ENCODE results near the gene HLA-B.
"Not testable (repeated sequence)": the region's sequence is repeated elsewhere in the genome, so short reads cannot be mapped to it uniquely, and the experiment has no call there.

Gene HLA-B

DNA sequence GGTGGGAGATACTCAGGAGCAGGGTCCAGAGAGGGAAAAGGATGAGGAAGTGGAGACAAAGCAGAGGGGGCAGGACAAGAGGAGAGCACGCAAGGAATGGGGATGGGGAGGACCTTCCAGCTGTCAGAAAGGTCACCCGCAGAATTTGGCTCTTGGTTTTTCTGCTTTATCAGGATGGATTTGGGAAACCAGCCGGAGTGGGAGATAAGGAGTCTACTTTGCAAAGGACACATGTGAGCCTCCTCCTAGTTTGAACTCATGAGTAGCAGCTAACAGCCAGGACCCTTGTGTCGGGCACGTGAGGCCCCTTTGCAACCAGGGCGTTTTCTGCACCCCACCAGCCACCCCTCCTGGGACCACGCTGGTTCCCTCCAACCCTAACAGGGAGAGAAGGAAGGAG is 38.9 kb upstream of the HLA-B start:
- Histone ChIP-seq H3K27ac (ENCODE audit: low read length) (no peak overlapping the region), H3K4me3 (ENCODE audit: low read length) (no peak overlapping the region), H3K4me1 (ENCODE audit: low read length) (no peaks in the 10 kb centered on the region), H3K79me2 (ENCODE audit: low read length) (no peaks in the 10 kb centered on the region), H3K9ac (ENCODE audit: low read length) (no peak overlapping the region), H2AFZ (ENCODE audit: low read depth, low read length) (no peak overlapping the region), H3K27me3 (ENCODE audit: low read depth, low read length) (no peaks in the 10 kb centered on the region), H3K36me3 (replicated peaks; ENCODE audit: low read depth, low read length) (no peaks in the 10 kb centered on the region), H3K4me2 (ENCODE audit: low read length) (no peak overlapping the region), H3K9me3 (ENCODE audit: insufficient read depth, low read length) (no peaks in the 10 kb centered on the region), H4K20me1 (ENCODE audit: insufficient read depth, low read length) (no peaks in the 10 kb centered on the region)
- TF ChIP-seq, protein P1, sequence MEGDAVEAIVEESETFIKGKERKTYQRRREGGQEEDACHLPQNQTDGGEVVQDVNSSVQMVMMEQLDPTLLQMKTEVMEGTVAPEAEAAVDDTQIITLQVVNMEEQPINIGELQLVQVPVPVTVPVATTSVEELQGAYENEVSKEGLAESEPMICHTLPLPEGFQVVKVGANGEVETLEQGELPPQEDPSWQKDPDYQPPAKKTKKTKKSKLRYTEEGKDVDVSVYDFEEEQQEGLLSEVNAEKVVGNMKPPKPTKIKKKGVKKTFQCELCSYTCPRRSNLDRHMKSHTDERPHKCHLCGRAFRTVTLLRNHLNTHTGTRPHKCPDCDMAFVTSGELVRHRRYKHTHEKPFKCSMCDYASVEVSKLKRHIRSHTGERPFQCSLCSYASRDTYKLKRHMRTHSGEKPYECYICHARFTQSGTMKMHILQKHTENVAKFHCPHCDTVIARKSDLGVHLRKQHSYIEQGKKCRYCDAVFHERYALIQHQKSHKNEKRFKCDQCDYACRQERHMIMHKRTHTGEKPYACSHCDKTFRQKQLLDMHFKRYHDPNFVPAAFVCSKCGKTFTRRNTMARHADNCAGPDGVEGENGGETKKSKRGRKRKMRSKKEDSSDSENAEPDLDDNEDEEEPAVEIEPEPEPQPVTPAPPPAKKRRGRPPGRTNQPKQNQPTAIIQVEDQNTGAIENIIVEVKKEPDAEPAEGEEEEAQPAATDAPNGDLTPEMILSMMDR (IDR thresholded peaks at IDR 0.05; ENCODE audit: low read depth, low read length) = no peak
- TF ChIP-seq EZH2phosphoT487 (IDR thresholded peaks at IDR 0.05; ENCODE audit: low read depth) = no peak

DNA sequence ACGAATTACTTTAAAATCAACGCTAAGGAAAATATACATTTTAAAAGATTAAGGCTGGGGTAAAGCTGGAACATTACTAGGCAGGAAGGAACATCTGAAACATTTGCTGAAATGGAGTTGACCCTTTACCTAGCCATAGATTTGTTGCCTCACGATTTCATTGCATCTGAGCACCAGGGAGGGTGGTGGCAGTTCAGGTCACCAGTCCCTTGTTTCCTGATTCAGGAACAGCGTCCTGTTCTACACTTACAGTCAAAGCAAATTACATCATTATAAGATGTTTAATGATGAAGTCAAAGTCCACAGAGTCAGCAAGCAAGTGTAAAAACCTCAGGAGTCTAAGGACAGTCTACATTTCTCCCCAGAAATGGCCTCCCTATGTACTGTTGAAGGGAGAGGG is 37.4 kb upstream of the HLA-B start:
- no peak for TF ChIP-seq EZH2phosphoT487 (IDR thresholded peaks at IDR 0.05; ENCODE audit: low read depth)
- TF ChIP-seq, protein P1 (IDR thresholded peaks at IDR 0.05; ENCODE audit: low read depth, low read length) = no peak
- Histone ChIP-seq H3K4me2 (ENCODE audit: low read length) (no peak overlapping the region), H3K79me2 (ENCODE audit: low read length) (no peaks in the 10 kb centered on the region), H3K9me3 (ENCODE audit: insufficient read depth, low read length) (no peaks in the 10 kb centered on the region), H3K4me1 (ENCODE audit: low read length) (no peaks in the 10 kb centered on the region), H3K27me3 (ENCODE audit: low read depth, low read length) (no peaks in the 10 kb centered on the region), H3K4me3 (ENCODE audit: low read length) (no peak overlapping the region), H3K9ac (ENCODE audit: low read length) (no peak overlapping the region), H3K27ac (ENCODE audit: low read length) (no peak overlapping the region), H4K20me1 (ENCODE audit: insufficient read depth, low read length) (no peaks in the 10 kb centered on the region), H2AFZ (ENCODE audit: low read depth, low read length) (no peak overlapping the region), H3K36me3 (replicated peaks; ENCODE audit: low read depth, low read length) (no peaks in the 10 kb centered on the region)

DNA sequence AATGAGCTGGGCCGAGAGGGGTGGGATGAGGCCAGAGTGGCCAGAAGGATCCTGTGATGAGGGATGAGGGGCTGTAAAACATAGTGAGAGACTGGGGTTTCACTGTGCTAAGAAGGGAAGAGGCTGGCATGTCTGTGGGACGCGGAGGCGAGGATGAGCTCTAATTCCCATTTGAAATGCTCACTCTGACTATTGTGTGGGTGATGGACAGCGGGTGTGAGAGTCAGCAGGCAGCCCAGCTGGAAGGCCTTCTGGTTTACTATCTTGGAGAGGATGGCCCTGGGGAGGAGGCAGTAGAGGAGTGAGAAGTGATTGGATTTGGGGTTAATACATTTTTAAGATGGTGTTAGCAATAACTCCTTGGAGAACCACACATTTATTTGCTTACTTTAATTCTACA is 37.0 kb upstream of the HLA-B start:
- Histone ChIP-seq H3K27me3 (ENCODE audit: low read depth, low read length) (no peaks in the 10 kb centered on the region), H3K36me3 (replicated peaks; ENCODE audit: low read depth, low read length) (no peaks in the 10 kb centered on the region), H3K9me3 (ENCODE audit: insufficient read depth, low read length) (no peaks in the 10 kb centered on the region), H3K27ac (ENCODE audit: low read length) (no peak overlapping the region), H4K20me1 (ENCODE audit: insufficient read depth, low read length) (no peaks in the 10 kb centered on the region), H3K4me3 (ENCODE audit: low read length) (no peak overlapping the region), H2AFZ (ENCODE audit: low read depth, low read length) (no peak overlapping the region), H3K4me1 (ENCODE audit: low read length) (no peaks in the 10 kb centered on the region), H3K9ac (ENCODE audit: low read length) (no peak overlapping the region), H3K79me2 (ENCODE audit: low read length) (no peaks in the 10 kb centered on the region), H3K4me2 (ENCODE audit: low read length) (no peak overlapping the region)
- no peak for TF ChIP-seq EZH2phosphoT487 (IDR thresholded peaks at IDR 0.05; ENCODE audit: low read depth)
- TF ChIP-seq, protein P1 (IDR thresholded peaks at IDR 0.05; ENCODE audit: low read depth, low read length) = no peak

DNA sequence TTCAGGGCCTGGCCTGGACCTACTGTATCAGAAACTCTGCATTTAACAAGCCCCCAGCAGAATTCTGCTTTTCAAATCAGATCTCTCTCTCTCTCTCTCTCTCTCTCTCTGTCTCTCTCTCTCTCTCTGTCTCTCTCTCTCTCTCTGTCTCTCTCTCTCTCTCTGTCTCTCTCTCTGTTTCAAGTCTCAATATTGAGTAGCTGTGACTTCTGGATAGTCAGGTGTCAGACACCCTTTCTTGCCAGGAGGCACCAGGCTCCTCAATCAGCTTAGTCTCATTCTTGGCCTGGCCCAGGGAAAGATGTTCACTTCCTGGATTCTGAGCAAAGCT is 32.8 kb upstream of the HLA-B start:
- H3K27ac ChIP-seq (ENCODE audit: low read length); H2AFZ ChIP-seq (ENCODE audit: low read depth, low read length); H3K9me3 ChIP-seq (ENCODE audit: insufficient read depth, low read length); H3K9ac ChIP-seq (ENCODE audit: low read length); H3K27me3 ChIP-seq (ENCODE audit: low read depth, low read length); H3K79me2 ChIP-seq (ENCODE audit: low read length); H4K20me1 ChIP-seq (ENCODE audit: insufficient read depth, low read length); H3K4me3 ChIP-seq (ENCODE audit: low read length); H3K4me1 ChIP-seq (ENCODE audit: low read length); H3K36me3 ChIP-seq (replicated peaks; ENCODE audit: low read depth, low read length); H3K4me2 ChIP-seq (ENCODE audit: low read length): not testable (repeated sequence)

DNA sequence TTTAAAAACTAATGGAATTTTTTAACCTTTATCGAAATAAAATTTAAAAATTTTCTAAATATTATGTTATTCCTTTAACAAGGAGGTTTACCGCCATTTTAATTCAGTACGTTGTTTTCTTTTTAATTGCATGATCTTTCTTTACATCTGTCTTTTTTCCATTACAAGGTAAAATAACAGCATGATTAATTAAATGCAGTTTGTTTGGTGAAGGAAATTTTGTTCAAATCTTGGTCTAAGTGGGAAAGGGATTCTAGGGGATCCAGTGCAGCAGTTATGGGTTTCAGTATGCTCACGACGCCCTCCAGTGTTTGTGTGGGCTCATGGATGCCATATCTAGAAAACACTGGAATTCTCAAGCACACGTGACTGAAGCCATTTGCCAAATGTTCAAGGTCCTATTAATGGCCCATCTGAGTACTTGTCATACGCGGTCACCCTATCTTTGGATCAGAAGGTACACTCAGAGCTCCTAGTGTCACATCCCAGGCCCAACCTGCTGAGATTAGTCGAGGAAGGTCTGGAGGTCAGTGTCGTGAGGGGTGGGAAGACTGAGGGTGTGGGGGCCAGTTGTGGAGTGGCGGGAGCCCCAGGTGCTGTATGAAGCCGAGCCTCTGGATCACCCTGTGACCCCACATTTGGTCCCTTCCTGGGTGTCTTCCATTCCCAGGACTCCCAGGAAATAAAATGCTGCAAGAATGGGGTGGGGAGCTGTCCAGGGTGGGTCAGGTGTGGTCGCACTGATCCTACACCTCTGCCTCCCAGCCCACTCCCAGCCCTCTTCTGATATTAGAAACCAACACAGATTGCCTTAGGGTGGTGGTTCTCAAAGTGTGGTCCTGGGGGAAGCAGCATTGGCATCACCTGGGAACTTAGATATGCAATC is 32.2 kb upstream of the HLA-B start:
- H4K20me1 ChIP-seq (ENCODE audit: insufficient read depth, low read length); H3K9ac ChIP-seq (ENCODE audit: low read length); H3K4me2 ChIP-seq (ENCODE audit: low read length): not testable (repeated sequence)

More for the DNA sequence above, 32.2 kb upstream of the HLA-B start:
- H3K4me1 ChIP-seq (ENCODE audit: low read length); H3K79me2 ChIP-seq (ENCODE audit: low read length); H3K27ac ChIP-seq (ENCODE audit: low read length); H3K36me3 ChIP-seq (replicated peaks; ENCODE audit: low read depth, low read length); H2AFZ ChIP-seq (ENCODE audit: low read depth, low read length); H3K4me3 ChIP-seq (ENCODE audit: low read length); H3K27me3 ChIP-seq (ENCODE audit: low read depth, low read length); H3K9me3 ChIP-seq (ENCODE audit: insufficient read depth, low read length): not testable (repeated sequence)

Data from OCI-LY3 (cell line).